Activated T-helper 2 cell treated with anti-CD3 and anti-CD28 coated beads, Interferon-gamma antibody, Interleukin-2, Interleukin-4, amounts not matched to agents 10 μg/mL and 5 μg/mL and 100 μg/mL, durations not matched to agents 14 hours and 24 hours and 36 hours (primary cell): ENCODE data around the gene P3H1. TPM values are rescaled to one million over a fixed set of nuclear protein-coding genes. Genes with fewer than 3 reads are reported as not detected.
"Not testable (repeated sequence)": the region's sequence is repeated elsewhere in the genome, so short reads cannot be mapped to it uniquely, and the experiment has no call there.

Experiments
- DNase-seq: peaks from one replicate; pipeline ENCODE4 v3.0.0; 2021; ENCODE audit warnings: low spot score
- H3K27ac Mint-ChIP-seq: one replicate; pipeline ENCODE4 v1.8.0; 2021; ENCODE audit warnings: mixed read lengths
- H3K27me3 Mint-ChIP-seq: one replicate; pipeline ENCODE4 v1.8.0; 2021; ENCODE audit warnings: low read depth, mixed read lengths
- H3K36me3 Mint-ChIP-seq: one replicate; pipeline ENCODE4 v1.8.0; 2021; ENCODE audit warnings: low read depth, mixed read lengths
- H3K4me1 Mint-ChIP-seq: one replicate; pipeline ENCODE4 v1.8.0; 2021; ENCODE audit warnings: low read depth, mixed read lengths
- H3K4me3 Mint-ChIP-seq: one replicate; pipeline ENCODE4 v1.8.0; 2021; ENCODE audit warnings: low read depth, mild to moderate bottlenecking, moderate library complexity, mixed read lengths
- H3K9me3 Mint-ChIP-seq: one replicate; pipeline ENCODE4 v1.8.0; 2021; ENCODE audit warnings: mixed read lengths
- intact Hi-C: fragments of 100-400 bp; cut with micrococcal nuclease; formaldehyde crosslinking; loops from one replicate; pipeline ENCODE4 v1.15.1; 2023
- total RNA-seq: library from RNA; stranded (reverse); gene quantifications from 2 replicates; pipeline ENCODE4 v1.2.3, GENCODE V29; 2022

The P3H1 gene
- total RNA-seq, 1 donor from 2014 or later: 47.9 TPM

DNA sequence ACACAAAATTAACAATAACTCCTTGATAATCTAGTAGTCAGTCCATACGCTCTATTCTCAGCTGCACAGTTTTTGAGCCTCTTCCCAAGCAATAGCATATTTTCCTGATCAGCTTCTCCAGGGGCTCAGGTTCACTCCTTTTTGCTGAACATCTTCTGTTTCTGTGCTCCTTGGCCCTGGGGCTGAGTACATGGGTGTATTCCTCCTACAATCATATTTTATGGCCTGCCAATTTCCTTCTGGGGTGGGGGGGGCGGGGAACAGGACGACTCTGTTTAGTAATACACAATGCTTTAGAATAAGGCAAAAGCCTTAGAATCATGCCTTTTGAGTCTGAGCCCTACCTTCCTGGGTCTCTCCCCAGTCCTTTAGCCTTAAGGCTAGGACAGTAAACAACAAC lies 35.2 kb downstream of the P3H1 start:
- DNase-seq: no peak
- Mint-ChIP-seq H3K4me1 (no peaks in the 10 kb centered on the region), H3K27me3 (no peaks in the 10 kb centered on the region), H3K36me3 (no peaks in the 10 kb centered on the region), H3K27ac (no peak overlapping the region), H3K4me3 (no peak overlapping the region), H3K9me3 (no peaks in the 10 kb centered on the region)
- intact Hi-C loops: loop anchor here (2.0 kb wide), 1 partner anchor 153 kb away; no protein-coding TSS in a partner anchor

- no peak overlapping the region for H3K4me3 Mint-ChIP-seq
- intact Hi-C loops: loop anchor here (2.0 kb wide), 1 partner anchor 152 kb away; no protein-coding TSS in a partner anchor
These were observed 35.8 kb downstream of the P3H1 start for GRCh38 chr1:42730988-42731387.

GRCh38 chr1:42730002-42730401 lies 36.8 kb downstream of the P3H1 start:
- Mint-ChIP-seq H3K36me3 (no peaks in the 10 kb centered on the region), H3K27me3 (peaks cover 2% of the 10 kb centered on the region), H3K4me1 (no peaks in the 10 kb centered on the region), H3K9me3 (no peaks in the 10 kb centered on the region), H3K4me3 (no peak overlapping the region), H3K27ac (no peak overlapping the region)
- intact Hi-C loops: loop anchor here (2.0 kb wide), 1 partner anchor 151 kb away; no protein-coding TSS in a partner anchor
- DNase-seq: no peak

More at GRCh38 chr1:42730988-42731387, 35.8 kb downstream of the P3H1 start:
- no peaks in the 10 kb centered on the region for H3K36me3 Mint-ChIP-seq
- no peaks in the 10 kb centered on the region for H3K27me3 Mint-ChIP-seq
- H3K27ac Mint-ChIP-seq: no peak overlapping the region
- no peaks in the 10 kb centered on the region for H3K4me1 Mint-ChIP-seq
- DNase-seq: no peak
- no peaks in the 10 kb centered on the region for H3K9me3 Mint-ChIP-seq

GRCh38 chr1:42725820-42726219 lies 41.0 kb downstream of the P3H1 start:
- intact Hi-C loops, H3K36me3 Mint-ChIP-seq, H3K27me3 Mint-ChIP-seq, H3K4me1 Mint-ChIP-seq, H3K27ac Mint-ChIP-seq, DNase-seq, H3K4me3 Mint-ChIP-seq, H3K9me3 Mint-ChIP-seq: not testable (repeated sequence)

DNA sequence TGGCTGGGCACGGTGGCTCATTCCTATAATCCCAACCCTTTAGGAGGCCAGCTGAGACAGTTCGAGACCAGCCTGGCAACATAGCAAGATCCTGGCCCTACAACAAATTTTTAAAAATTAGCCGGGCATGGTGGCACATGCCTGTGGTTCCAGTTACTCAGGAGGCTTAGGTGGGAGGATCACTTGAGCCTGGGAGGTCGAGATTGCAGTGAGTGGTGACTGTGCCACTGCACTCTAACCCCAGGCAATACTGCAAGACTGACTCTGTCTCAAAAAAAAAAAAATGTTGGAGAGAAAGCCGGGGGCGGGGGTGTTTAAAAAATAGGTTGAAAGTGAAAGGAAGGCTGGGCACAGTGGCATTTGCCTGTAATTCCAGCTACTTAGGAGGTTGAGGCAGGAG lies 43.3 kb downstream of the P3H1 start:
- no peak overlapping the region for H3K27ac Mint-ChIP-seq

GRCh38 chr1:42722403-42722802 lies 44.4 kb downstream of the P3H1 start:
- H3K9me3 Mint-ChIP-seq, H3K4me3 Mint-ChIP-seq, DNase-seq, intact Hi-C loops, H3K27ac Mint-ChIP-seq, H3K27me3 Mint-ChIP-seq, H3K4me1 Mint-ChIP-seq: not testable (repeated sequence)
- H3K36me3 Mint-ChIP-seq: peaks cover 16% of the 10 kb centered on the region

More for the DNA sequence above, 43.3 kb downstream of the P3H1 start:
- H3K9me3 Mint-ChIP-seq: no peaks in the 10 kb centered on the region
- DNase-seq: no peak
- peaks cover 2% of the 10 kb centered on the region for H3K27me3 Mint-ChIP-seq
- intact Hi-C loops: no loop called here
- no peak overlapping the region for H3K4me3 Mint-ChIP-seq
- peaks cover 8% of the 10 kb centered on the region for H3K36me3 Mint-ChIP-seq
- no peaks in the 10 kb centered on the region for H3K4me1 Mint-ChIP-seq

DNA sequence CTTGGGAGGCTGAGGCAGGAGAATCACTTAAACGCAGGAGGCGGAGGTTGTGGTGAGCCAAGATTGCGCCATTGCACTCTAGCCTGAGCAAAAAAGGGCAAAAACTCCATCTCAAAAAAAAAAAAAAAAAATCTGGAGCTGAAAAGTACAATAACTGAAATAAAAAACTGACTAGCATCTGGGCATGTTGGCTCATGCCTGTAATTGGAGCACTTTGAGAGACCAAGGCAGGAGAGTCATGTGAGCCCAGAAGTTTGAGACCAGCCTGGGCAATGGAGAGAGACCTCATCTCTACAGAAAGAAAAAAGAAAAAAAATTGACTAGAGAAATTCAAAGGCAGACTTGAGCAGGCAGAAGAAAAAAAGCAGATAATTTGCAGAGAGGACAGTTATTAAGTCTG lies 44.9 kb downstream of the P3H1 start:
- Mint-ChIP-seq H3K9me3 (no peaks in the 10 kb centered on the region), H3K4me3 (no peak overlapping the region), H3K27me3 (peaks cover 2% of the 10 kb centered on the region), H3K27ac (no peak overlapping the region), H3K4me1 (no peaks in the 10 kb centered on the region), H3K36me3 (peaks cover 21% of the 10 kb centered on the region)
- intact Hi-C loops: no loop called here
- DNase-seq: no peak

DNA sequence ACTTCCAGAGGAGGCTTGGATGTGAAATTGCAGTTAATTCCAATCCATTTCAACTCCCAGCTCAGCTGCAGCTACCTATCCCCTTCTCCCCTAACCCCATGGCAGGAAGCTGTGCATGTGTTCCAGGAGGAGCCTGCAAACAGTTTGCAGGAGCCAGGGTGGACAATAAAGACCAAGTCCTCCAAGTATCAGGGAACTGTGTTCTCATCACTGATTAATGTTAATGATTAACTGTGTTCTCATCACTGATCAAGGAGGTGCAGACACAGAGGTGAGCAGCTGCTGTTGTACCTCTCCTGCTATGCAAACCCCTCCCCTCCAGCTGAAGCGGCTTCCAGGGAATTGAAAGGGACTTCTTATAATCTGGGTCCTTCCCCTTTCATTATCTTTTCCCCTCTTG lies 46.0 kb downstream of the P3H1 start:
- intact Hi-C loops: no loop called here
- no peak overlapping the region for H3K4me3 Mint-ChIP-seq
- DNase-seq: no peak
- peaks cover 28% of the 10 kb centered on the region for H3K36me3 Mint-ChIP-seq
- H3K9me3 Mint-ChIP-seq: no peaks in the 10 kb centered on the region
- H3K27me3 Mint-ChIP-seq: peaks cover 2% of the 10 kb centered on the region
- no peaks in the 10 kb centered on the region for H3K4me1 Mint-ChIP-seq
- no peak overlapping the region for H3K27ac Mint-ChIP-seq

DNA sequence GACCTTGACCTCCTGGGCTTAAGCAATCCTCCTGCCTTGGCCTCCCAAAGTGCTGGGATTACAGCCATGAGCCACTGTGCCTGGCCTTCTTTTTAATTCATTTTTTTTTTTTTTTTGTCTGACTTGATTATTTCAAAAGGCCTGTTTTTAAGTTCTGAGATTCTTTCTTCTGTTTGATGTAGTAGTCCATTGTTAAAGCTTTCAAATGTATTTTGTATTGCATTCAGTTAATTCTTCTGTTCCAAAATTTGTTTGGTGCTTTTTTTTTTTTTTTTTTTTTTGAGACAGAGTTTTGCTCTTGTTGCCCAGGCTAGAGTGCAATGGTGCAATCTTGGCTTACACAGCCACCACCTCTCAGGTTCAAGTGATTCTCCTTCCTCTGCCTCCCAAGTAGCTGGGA lies 52.4 kb downstream of the P3H1 start:
- peaks cover 85% of the 10 kb centered on the region for H3K36me3 Mint-ChIP-seq
- DNase-seq, H3K4me1 Mint-ChIP-seq, H3K4me3 Mint-ChIP-seq, intact Hi-C loops, H3K27ac Mint-ChIP-seq, H3K27me3 Mint-ChIP-seq: not testable (repeated sequence)
- H3K9me3 Mint-ChIP-seq: peaks cover 35% of the 10 kb centered on the region

GRCh38 chr1:42713293-42713692 lies 53.5 kb downstream of the P3H1 start:
- Mint-ChIP-seq H3K27me3 (no peaks in the 10 kb centered on the region), H3K4me3 (no peak overlapping the region), H3K36me3 (peaks cover 86% of the 10 kb centered on the region), H3K9me3 (peaks cover 35% of the 10 kb centered on the region), H3K4me1 (peaks cover 6% of the 10 kb centered on the region), H3K27ac (no peak overlapping the region)
- intact Hi-C loops: no loop called here
- DNase-seq: no peak

DNA sequence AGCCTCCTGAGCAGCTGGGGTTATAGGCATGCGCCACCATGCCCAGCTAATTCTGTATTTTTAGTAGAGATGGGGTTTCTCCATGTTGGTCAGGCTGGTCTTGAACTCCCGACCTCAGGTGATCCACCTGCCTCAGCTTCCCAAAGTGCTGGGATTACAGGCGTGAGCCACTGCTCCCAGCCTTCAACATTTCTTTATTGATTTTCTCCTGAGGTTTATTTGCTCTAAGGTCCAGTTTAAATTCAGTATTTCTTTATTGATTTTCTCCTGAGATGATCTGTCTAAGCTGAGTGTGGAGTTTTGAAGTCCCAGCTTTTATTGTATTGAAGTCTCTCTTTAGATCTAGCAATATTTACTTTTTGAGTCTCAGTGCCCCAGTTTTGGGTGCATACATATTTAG lies 54.0 kb downstream of the P3H1 start:
- intact Hi-C loops, H3K27ac Mint-ChIP-seq, DNase-seq, H3K4me1 Mint-ChIP-seq, H3K27me3 Mint-ChIP-seq, H3K4me3 Mint-ChIP-seq: not testable (repeated sequence)
- peaks cover 87% of the 10 kb centered on the region for H3K36me3 Mint-ChIP-seq
- H3K9me3 Mint-ChIP-seq: peaks cover 35% of the 10 kb centered on the region

DNA sequence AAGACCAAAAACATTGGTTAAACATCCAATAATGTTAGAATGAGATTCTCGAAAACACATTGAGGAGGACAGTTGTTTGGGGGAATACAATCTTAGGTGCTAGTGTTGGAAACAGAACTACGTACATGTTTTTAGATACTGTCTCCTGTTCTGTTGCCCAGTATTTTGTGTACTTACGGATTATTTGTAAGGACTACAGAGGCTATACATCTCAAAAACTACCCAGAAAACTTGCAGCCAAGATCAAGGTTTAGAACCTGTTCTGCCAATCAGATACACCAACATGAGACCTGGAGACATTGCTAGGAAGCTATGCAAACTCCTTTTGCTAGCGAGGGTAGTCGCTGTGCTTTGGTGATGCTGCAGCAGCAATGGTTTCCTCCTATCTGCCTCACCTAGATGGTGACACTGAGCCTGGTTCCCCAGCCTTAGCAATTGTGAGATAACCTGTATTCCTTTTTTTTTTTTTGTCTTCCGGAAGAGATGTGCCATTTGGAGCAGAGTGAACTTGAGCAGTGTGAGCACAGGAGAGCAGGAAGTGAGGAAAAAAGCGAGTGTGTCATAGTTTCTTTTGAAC lies 62.9 kb downstream of the P3H1 start:
- Mint-ChIP-seq H3K27me3 (no peaks in the 10 kb centered on the region), H3K9me3 (peaks cover 3% of the 10 kb centered on the region), H3K36me3 (peaks cover 94% of the 10 kb centered on the region), H3K4me3 (no peak overlapping the region), H3K27ac (no peak overlapping the region), H3K4me1 (peaks cover 2% of the 10 kb centered on the region)
- intact Hi-C loops: no loop called here
- DNase-seq: no peak

DNA sequence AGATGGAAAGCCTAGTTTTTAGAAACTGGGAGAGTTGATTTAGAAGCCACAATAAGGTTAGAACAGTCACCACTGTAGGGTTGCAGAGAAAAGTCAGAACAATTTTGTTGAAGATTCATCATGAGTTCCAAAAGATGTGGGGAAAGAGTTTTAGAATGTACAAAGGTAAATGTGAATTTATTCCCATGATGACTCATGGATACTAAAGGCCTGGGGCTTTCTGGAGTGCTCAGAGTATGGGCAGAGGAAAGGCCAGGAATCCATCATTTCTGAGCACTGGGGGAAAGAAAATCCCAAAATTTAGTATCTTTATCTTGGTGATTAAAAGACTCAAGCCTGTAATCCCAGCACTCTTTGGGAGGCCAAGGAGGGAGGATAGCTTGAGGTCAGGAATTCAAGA lies 66.8 kb downstream of the P3H1 start:
- no peak overlapping the region for H3K27ac Mint-ChIP-seq
- H3K36me3 Mint-ChIP-seq: peaks cover 98% of the 10 kb centered on the region
- H3K9me3 Mint-ChIP-seq: no peaks in the 10 kb centered on the region
- H3K27me3 Mint-ChIP-seq: no peaks in the 10 kb centered on the region
- no peak overlapping the region for H3K4me3 Mint-ChIP-seq
- intact Hi-C loops: no loop called here
- peaks cover 6% of the 10 kb centered on the region for H3K4me1 Mint-ChIP-seq
- no peak for DNase-seq
